RKO (cell line): ENCODE measurements around the gene HLA-DPA1.
A peak's percentile ranks its signal among the peaks of the same experiment; 100 is the strongest.
"Not testable (repeated sequence)": the region's sequence is repeated elsewhere in the genome, so short reads cannot be mapped to it uniquely, and the experiment has no call there.

Experiments
- DNase-seq: peaks from one replicate; pipeline ENCODE4 v3.0.0-alpha.2; 2016; ENCODE audit warnings: low spot score

Gene HLA-DPA1

GRCh38 chr6:33064723-33065122 is 8.7 kb downstream of the HLA-DPA1 start:
- no peak for DNase-seq

- DNase-seq = not testable (repeated sequence)
These were observed 10.0 kb downstream of the HLA-DPA1 start for GRCh38 chr6:33063435-33063834.

GRCh38 chr6:33061987-33062386 is 11.5 kb downstream of the HLA-DPA1 start:
- DNase-seq = peak; percentile 55

GRCh38 chr6:33057222-33058150 is 16.0 kb downstream of the HLA-DPA1 start:
- no peak for DNase-seq

- DNase-seq = no peak
These were observed 20.2 kb downstream of the HLA-DPA1 start for GRCh38 chr6:33053230-33053629.

GRCh38 chr6:33052627-33053026 is 20.8 kb downstream of the HLA-DPA1 start:
- DNase-seq = no peak

GRCh38 chr6:33050014-33050810 is 23.2 kb downstream of the HLA-DPA1 start:
- no peak for DNase-seq

- DNase-seq = no peak
These were observed 24.0 kb downstream of the HLA-DPA1 start for GRCh38 chr6:33049323-33050013.

- no peak for DNase-seq
These were observed 33.3 kb downstream of the HLA-DPA1 start for GRCh38 chr6:33040157-33040556.

GRCh38 chr6:33036535-33036934 is 36.9 kb downstream of the HLA-DPA1 start:
- no peak for DNase-seq

GRCh38 chr6:33034554-33034953 is 38.9 kb downstream of the HLA-DPA1 start:
- DNase-seq = no peak

- no peak for DNase-seq
These were observed 43.2 kb downstream of the HLA-DPA1 start for GRCh38 chr6:33030245-33030644.

- no peak for DNase-seq
These were observed 43.9 kb downstream of the HLA-DPA1 start for GRCh38 chr6:33029328-33030184.

GRCh38 chr6:33028220-33028849 is 45.1 kb downstream of the HLA-DPA1 start:
- no peak for DNase-seq

GRCh38 chr6:33024521-33024920 is 48.9 kb downstream of the HLA-DPA1 start:
- DNase-seq = no peak

- no peak for DNase-seq
These were observed 49.9 kb downstream of the HLA-DPA1 start for GRCh38 chr6:33023536-33023935.

- DNase-seq = no peak
These were observed 51.5 kb downstream of the HLA-DPA1 start for GRCh38 chr6:33021917-33022316.

- DNase-seq = no peak
These were observed 54.1 kb downstream of the HLA-DPA1 start for GRCh38 chr6:33019372-33019771.

- no peak for DNase-seq
These were observed 54.5 kb downstream of the HLA-DPA1 start for GRCh38 chr6:33018904-33019303.

GRCh38 chr6:33018418-33018817 is 55.0 kb downstream of the HLA-DPA1 start:
- no peak for DNase-seq
